SK-MEL-5 (cell line): ENCODE results near the gene DCUN1D2. TPM values are rescaled to one million over a fixed set of nuclear protein-coding genes. Genes with fewer than 3 reads are reported as not detected.
"Not testable (repeated sequence)": the region's sequence is repeated elsewhere in the genome, so short reads cannot be mapped to it uniquely, and the experiment has no call there.

Experiments used
- DNase-seq: peaks from one replicate; pipeline ENCODE4 v3.0.0-alpha.2; 2016; ENCODE audit warnings: low read depth, low spot score
- in situ Hi-C: cut with HindIII; loops from 2 replicates; pipeline ENCODE4 v1.10.0; 2016; ENCODE audit warnings: low sequenced_read_pairs, high pct_unique_total_duplicates, low pct_unique_long_range_greater_than_20kb
- total RNA-seq: library from RNA; depleted of rRNA; stranded (reverse); fragments of >200 nt; shearing (Covaris generic); gene quantifications from 2 replicates; pipeline ENCODE4 v1.2.3, GENCODE V29; 2014

The DCUN1D2 gene
- total RNA-seq, 1 experiment from 2014 or later: 9.8 TPM

GRCh38 chr13:113456116-113456702, 34.3 kb downstream of the DCUN1D2 start:
- no peak for DNase-seq
- in situ Hi-C loops: no loop called here

- in situ Hi-C loops: no loop called here
- DNase-seq: no peak
Measured at GRCh38 chr13:113455384-113455783, 35.1 kb downstream of the DCUN1D2 start.

- no peak for DNase-seq
- in situ Hi-C loops: no loop called here
Measured at GRCh38 chr13:113454936-113455335, 35.6 kb downstream of the DCUN1D2 start.

- DNase-seq: no peak
- in situ Hi-C loops: no loop called here
Measured at GRCh38 chr13:113452942-113453901, 37.3 kb downstream of the DCUN1D2 start, which contains the start of gene ADPRHL1. Gene ADPRHL1, minus strand, starts transcription at chr13:113453488. Its CDS starts 51 bp downstream, at chr13:113453437.

- in situ Hi-C loops: no loop called here
Measured at GRCh38 chr13:113452466-113452865, 38.0 kb downstream of the DCUN1D2 start.

GRCh38 chr13:113451951-113452421, 38.5 kb downstream of the DCUN1D2 start:
- in situ Hi-C loops: no loop called here
- no peak for DNase-seq

More at GRCh38 chr13:113452466-113452865, 38.0 kb downstream of the DCUN1D2 start:
- DNase-seq: no peak

- in situ Hi-C loops: not testable (repeated sequence)
- DNase-seq: peak; percentile 48
Measured at GRCh38 chr13:113450861-113451620, 39.5 kb downstream of the DCUN1D2 start.

- DNase-seq, in situ Hi-C loops: not testable (repeated sequence)
Measured at GRCh38 chr13:113450348-113450744, 40.2 kb downstream of the DCUN1D2 start.

GRCh38 chr13:113449693-113450347, 40.7 kb downstream of the DCUN1D2 start:
- no peak for DNase-seq
- in situ Hi-C loops: no loop called here

- DNase-seq: peak; percentile 58
- in situ Hi-C loops: no loop called here
Measured at GRCh38 chr13:113448885-113449692, 41.4 kb downstream of the DCUN1D2 start.

- in situ Hi-C loops: no loop called here
- DNase-seq: no peak
Measured at GRCh38 chr13:113448545-113448884, 42.0 kb downstream of the DCUN1D2 start.

- in situ Hi-C loops: no loop called here
- no peak for DNase-seq
Measured at GRCh38 chr13:113447596-113447995, 42.9 kb downstream of the DCUN1D2 start.

- DNase-seq: no peak
- in situ Hi-C loops: no loop called here
Measured at GRCh38 chr13:113446488-113446854, 44.0 kb downstream of the DCUN1D2 start.

- in situ Hi-C loops: no loop called here
- DNase-seq: no peak
Measured at GRCh38 chr13:113445791-113446487, 44.6 kb downstream of the DCUN1D2 start.

- DNase-seq: no peak
- in situ Hi-C loops: no loop called here
Measured at GRCh38 chr13:113443991-113444390, 46.5 kb downstream of the DCUN1D2 start.

- DNase-seq: no peak
- in situ Hi-C loops: no loop called here
Measured at GRCh38 chr13:113442985-113443362, 47.5 kb downstream of the DCUN1D2 start.
